NCI-H128 (cell line): ENCODE data around the gene RMC1.

ENCODE experiments used
- DNase-seq: peaks from one replicate; lab custom pipeline; 2025; ENCODE audit not compliant: unreplicated experiment; lab: John Stamatoyannopoulos, UW

Gene RMC1

GRCh38 chr18:23580677-23581367, 77.5 kb downstream of the RMC1 start:
- no peak for DNase-seq
